DND-41 (cell line): Measurements from ENCODE around the gene ECI1.

Experiments
- CTCF ChIP-seq: IDR thresholded peaks from 2 replicates; pipeline ENCODE4 v1.5.1; 2012; ENCODE audit warnings: borderline replicate concordance, low read length, moderate library complexity, mild to moderate bottlenecking; ENCODE audit not compliant: poor library complexity, severe bottlenecking; ENCODE audit errors: extremely low read depth
- EZH2 ChIP-seq: IDR thresholded peaks from 3 replicates; pipeline ENCODE4 v1.6.1; 2012; ENCODE audit warnings: borderline replicate concordance, low read depth, mild to moderate bottlenecking, moderate library complexity, low read length, inconsistent platforms; ENCODE audit not compliant: severe bottlenecking

DNA sequence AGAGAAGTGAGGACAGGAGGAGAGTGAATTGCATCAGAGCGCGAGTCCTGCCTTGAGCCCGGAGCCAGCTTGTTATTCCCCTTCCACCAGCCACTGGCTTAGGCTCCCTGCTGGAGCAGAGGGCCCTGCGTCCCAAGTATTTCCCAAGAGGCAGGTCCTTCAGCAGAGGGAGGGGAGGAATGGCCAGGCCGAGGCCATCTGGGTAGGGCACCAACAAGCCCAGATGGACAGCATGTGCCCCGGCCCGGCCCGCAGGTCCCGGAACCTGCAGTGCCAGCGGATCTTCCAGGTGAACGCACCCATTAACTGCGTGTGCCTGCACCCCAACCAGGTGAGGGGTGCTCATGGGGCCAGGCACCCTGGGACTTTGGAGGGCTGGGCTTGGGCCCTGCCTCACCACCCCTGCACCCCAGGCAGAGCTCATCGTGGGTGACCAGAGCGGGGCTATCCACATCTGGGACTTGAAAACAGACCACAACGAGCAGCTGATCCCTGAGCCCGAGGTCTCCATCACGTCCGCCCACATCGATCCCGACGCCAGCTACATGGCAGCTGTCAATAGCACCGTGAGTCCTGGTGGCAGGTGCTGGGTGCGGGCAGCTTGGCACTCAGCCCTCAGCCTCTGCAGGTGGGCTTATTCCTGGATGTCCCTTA, 44.5 kb downstream of the ECI1 start:
- no peak for TF ChIP-seq CTCF
- TF ChIP-seq EZH2 = no peak
